Renal cortical epithelial cell (primary cell): ENCODE data around the gene AMH. TPM values are rescaled to one million over a fixed set of nuclear protein-coding genes. Genes with fewer than 3 reads are reported as not detected.
"Not testable (repeated sequence)": the region's sequence is repeated elsewhere in the genome, so short reads cannot be mapped to it uniquely, and the experiment has no call there.

Experiments used
- DNase-seq: peaks from one replicate; pipeline ENCODE4 v3.0.0-alpha.2; 2011; ENCODE audit warnings: low read depth
- total RNA-seq: library from RNA; depleted of rRNA; stranded (reverse); fragments of >200 nt; gene quantifications from 2 replicates; pipeline ENCODE4 v1.2.3, GENCODE V29; 2014

AMH gene
- total RNA-seq = 1.0 TPM in 1 of 2 replicates, not detected in the other

DNA sequence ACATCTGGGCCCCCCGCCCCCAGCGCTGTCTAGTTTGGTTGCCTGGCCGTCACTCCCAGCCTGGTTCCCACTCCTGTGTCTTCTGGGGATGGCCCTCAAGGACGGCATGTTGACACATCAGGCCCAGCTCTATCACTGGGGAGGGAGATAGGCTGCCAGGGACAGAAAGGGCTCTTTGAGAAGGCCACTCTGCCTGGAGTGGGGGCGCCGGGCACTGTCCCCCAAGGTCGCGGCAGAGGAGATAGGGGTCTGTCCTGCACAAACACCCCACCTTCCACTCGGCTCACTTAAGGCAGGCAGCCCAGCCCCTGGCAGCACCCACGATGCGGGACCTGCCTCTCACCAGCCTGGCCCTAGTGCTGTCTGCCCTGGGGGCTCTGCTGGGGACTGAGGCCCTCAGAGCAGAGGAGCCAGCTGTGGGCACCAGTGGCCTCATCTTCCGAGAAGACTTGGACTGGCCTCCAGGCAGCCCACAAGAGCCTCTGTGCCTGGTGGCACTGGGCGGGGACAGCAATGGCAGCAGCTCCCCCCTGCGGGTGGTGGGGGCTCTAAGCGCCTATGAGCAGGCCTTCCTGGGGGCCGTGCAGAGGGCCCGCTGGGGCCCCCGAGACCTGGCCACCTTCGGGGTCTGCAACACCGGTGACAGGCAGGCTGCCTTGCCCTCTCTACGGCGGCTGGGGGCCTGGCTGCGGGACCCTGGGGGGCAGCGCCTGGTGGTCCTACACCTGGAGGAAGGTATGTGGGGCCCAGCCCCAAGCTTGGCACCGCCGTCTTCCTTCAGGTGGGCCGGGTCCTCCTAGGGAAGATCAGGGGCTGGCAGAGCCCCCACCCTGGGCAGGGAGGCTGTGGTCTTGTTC, at the start of gene AMH:
TSS of gene AMH (plus strand) at position 314 of the 857 bp plus-strand sequence. CDS start at position 324, 10 bp downstream.
- DNase-seq = no peak

DNA sequence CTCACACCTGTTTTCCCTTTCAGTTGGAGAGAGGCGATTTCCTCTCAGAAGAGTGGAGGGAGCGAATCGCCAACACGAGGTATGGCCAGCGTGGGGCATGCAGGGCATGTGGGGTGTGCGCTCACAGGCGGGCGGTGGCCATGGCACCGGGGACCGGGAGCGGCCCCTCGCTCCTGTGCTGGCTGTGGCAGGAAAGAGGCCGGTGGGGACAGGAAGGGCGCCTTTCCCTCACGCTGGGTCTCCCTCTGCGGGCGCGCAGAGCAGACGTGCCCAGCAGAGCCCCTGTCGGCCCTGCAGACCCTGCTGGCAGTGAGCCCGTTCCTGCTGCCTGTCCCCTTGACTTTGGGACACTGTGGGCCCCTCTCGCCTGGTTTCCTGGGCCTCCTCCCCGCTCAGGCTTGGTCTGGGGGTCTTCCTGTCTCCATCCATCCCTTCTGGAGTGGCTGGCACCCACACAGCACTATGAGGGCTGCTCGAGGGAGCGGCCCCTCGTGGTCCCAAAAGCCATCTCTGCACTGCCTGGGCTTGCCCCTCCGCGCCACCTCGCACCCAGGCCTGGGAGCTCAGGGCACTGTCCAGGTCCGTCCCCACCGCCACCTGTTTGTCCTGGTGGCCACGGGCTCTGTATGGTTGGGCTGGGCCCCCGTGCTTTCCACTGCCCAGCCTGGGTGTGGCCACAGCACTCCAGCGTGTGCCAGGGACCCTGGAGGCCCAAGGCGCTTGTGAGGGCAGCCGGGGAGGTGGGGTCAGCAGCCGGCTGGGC, 49.1 kb upstream of the AMH start:
- no peak for DNase-seq

DNA sequence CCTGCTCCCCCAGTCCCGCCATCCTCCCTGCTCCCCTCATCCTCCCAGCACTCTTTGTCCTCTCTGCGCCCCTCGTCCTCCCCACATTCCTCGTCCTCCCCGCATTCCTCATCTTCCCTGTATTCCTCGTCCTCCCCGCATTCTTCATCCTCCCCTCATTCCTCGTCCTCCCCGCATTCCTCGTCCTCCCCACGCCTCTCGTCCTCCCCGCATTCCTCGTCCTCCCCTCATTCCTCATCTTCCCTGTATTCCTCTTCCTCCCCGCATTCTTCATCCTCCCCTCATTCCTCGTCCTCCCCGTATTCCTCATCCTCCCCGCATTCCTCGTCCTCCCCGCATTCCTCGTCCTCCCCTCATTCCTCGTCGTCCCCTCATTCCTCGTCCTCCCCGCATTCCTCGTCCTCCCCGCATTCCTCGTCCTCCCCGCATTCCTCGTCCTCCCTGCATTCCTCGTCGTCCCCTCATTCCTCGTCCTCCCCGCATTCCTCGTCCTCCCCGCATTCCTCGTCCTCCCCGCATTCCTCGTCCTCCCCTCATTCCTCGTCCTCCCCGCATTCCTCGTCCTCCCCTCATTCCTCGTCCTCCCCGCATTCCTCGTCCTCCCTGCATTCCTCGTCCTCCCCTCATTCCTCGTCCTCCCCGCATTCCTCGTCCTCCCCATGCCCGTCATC, 48.4 kb upstream of the AMH start:
- DNase-seq = not testable (repeated sequence)

DNA sequence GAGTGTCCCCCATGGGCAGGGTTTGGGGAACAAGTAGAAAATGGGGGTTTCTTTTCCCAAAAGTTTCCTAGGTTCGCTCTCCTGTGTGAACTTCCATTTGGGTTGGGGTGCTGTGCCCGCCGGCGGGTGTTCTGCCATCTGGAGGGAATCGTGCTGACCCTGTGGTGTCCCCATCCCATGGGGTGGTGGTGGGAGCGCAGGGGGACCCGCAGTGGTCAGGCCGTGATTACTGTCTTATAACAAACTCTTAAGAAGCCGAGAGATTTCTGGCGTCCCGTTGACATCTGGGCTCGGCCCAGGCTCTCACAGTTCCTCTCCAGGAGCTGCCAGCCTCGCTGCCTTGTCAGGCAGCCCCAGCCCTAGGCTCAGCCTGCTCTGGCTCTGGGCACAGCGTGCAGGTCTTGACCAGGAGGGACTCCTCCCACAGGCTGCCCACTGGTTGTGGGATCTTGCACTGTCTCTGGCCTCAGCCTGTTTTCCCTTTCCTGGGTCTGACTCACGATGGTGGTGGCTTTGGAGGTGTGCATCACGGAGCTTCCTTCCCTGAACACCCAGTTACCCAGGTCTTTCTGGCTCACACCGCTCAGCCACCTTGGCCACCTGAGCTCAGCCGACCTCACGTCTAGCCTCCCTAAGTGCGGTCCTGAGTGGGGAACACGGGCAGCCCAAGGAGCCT, 47.5 kb upstream of the AMH start:
- no peak for DNase-seq

DNA sequence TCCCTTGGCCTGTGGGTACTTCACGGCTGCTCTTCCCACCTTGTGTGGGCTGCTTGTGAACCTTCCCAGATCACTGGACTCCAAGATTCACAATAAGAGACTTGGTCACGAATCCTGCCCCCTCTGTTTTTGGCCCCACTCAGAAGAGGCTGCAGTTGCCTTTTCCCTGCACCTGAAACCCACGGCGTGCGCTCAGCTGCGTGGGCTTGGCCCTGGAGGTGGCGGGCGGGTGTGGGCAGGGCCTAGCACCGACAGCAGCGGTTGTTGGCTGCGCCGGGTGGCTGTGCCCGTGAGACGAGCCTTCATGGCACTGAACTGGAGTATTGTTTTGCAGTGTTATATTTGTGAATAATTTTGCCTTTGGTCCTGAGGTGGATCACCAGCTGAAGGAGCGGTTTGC, 46.8 kb upstream of the AMH start:
- no peak for DNase-seq

DNA sequence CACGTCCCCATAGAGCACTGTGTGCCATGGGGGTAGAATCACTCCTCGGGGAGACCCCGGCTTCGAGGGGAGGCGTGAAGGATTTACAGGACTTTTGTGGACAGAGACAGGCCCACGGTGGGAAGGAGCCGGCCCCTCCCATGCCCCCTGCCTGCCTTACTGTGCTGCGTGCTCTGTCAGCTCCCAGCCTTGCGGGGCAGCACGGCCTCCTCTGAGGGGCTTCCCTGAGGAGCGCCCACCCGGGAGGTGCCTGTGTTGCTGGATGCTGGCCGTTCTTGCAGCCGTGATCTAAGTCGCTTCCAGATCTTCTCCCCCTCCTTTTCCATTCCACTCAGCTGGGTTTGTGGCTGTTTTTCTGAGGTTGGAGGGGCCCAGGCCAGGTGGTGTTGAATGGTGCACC, 42.1 kb upstream of the AMH start:
- DNase-seq = no peak

DNA sequence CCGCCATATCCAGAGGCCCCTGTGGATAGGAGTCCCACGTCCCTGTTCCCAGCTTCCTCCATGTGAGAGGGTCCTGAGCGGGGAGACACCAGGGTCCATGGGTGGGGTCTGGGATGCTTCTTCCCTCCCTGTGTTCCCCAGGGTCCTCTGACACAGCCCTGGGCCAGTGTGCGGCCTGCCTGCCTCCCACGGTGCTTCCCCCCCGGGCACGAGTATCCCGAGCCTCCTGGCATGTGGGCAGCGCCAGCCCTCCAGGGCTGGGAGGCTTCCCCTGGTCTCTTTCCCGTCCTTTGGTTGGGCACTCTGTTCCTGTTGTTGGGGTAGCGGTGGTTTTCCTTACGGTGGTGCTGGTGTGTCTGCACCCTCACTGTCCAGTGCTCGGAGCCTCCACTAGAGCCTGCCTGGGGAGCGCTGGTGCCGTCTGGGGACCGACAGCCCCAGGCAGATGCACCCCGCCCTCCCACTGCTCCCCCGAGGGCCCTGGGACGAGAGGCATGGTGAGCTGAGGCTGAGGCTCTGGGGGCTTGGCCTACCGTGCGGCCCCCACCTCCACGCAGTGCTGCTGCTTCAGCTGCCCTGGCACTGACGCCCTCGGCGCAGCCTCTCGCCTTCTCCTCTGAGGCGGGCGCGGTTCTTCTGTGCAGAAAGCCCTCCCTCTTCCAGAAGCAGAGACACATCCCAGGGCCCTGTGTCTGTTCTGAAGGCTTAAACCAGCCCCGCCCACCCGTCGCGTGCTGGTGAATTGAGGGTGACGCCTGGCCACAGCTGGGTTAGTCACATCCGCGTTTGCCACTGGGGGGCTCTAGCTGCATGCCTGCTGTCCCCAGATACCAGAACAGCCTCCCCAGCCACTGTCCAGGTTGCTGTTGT, 40.9 kb upstream of the AMH start:
- DNase-seq = no peak

DNA sequence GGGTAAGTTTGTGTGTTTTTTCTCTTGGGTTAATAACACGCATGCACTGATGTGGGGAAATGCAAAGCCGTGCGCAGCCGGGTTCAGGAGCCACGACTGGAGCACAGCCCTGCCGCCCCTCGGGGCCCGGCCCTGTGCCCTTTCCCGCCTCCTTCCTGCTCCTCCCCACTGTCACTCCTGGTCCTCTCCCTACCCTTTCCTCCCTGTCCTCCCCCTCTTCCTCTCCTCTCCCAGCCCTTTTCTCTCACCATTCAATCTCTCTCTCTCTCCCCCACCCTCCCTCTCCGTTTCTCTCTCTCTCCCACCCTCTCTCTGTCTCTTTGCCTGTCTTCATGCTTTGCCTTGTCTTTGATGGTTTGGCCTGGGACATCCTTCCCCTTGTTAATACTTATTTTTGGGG, 40.1 kb upstream of the AMH start:
- no peak for DNase-seq

DNA sequence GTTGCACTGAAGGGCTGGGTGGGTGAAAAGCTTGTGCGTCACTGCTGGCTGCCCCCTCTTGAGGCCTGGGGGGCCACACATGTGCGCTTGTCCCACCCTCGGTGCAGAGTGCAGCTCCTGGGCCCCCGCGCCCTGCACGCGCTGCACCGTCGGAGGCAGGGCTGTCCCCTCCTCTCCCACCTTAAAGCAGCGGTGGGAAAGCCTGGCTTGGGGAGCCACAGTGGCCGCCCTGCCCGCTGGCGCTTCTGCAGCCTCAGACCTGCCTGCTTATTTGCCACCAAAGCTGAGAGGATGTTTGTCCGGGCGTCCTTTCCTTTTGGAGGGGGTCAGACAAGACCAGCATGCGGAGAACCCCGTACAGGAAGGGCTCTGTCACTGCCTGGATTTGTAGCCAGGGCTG, 39.7 kb upstream of the AMH start:
- no peak for DNase-seq

DNA sequence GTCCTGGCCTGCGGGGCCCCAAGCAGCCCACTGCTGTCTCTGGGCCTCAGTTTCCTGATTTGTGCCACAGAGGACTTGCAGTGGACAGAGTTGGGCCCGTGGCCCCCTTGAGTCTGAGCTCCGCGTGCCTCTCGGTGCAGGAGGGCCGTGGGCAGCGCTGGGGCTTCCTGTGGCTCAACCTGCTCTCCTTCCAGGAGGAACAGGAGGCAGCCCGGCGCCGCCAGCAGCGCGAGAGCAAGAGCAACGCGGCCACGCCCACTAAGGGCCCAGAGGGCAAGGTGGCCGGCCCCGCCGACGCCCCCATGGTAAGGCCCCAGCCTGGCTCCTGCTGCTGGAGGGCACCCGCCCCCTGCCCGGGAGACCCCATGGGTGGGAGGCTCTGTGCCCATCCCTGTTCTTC, 38.9 kb upstream of the AMH start:
- no peak for DNase-seq

DNA sequence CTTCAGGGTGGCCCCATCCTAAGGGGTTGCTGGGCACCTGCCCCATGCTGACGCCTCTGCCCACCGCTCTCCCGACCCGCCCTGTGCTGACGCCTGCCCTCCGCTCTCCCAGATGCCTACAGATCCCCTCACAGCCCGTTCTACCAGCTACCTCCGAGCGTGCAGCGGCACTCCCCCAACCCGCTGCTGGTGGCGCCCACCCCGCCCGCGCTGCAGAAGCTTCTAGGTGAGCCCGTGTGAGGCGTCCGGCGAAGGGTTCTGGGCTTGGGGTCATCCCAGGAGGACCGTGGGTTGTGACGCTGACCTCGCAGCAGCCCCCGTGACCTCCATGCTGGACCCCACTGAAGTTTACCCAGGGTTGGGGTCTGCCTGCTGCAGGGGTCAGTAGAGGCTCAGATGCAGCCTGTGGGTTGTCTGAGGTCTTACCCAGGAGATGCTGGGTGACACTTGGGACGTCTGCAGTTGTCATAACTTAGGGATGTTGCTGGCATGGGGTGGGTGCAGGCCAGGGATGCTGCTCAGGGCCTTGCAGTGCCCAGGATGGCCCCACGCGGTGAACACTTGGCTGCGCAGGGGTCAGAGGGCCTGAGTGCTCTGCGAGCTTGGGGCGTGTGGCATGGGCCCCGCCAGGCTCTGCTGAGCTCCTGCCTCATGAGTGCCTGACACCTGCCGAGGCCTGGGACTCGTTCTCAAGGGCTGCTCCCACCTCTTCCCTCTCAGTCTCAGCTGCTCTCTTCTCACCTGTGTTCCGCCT, 38.0 kb upstream of the AMH start:
- DNase-seq = no peak

DNA sequence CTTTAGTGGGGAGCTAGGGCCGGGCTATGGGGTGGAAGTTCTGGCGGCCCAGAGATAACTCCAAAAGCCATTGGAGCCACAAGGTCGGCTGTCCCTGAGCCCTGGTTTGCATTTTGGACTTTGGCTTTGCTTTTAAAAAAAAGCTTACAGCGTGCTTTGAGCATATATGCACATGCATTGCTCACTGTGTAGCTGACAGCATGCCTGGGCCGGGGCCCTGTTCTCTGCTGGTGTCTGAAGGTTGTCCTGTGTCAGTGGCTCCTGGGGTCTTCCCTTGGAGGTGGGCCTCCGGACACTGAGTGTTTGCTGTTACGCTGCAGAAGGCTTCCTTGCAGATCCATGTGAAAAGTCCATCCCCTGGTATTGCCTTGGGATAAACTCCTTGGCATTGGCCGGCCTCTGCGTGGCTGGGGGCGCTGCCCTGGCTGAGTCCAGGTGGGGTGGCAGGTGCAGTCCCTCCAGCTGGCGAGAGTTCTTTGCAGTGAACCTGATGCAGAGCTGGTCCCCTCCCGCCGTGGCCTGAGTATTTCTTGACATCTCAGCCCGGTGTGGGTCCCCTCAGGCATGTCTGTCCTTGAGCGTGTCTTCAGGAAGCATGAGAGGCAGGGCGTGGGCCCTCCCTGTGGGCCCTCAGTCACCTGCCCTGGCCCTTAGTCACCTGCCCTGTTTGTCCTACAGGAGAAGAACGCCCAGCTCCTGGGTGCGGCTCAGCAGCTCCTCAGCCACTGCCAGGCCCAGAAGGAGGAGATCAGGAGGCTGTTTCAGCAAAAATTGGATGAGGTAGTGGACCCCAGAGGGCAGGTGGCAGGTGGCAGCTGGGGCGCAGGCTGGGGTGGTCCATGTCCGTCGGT, 36.0 kb upstream of the AMH start:
- DNase-seq = no peak

DNA sequence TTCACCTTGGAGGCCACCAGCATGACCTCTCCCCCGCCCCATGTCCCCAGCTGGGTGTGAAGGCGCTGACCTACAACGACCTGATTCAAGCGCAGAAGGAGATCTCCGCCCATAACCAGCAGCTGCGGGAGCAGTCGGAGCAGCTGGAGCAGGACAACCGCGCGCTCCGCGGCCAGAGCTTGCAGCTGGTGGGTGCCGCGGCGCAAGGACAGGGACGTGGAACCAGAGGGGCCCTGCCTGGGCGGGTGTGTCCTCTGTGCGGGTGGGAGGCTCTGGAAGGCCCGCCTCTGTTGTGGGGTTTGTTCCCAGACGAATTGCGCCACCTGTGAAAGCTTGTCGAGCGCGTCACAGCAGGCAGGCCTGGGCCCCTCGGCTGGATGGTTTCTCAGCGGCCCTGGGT, 35.3 kb upstream of the AMH start:
- no peak for DNase-seq

DNA sequence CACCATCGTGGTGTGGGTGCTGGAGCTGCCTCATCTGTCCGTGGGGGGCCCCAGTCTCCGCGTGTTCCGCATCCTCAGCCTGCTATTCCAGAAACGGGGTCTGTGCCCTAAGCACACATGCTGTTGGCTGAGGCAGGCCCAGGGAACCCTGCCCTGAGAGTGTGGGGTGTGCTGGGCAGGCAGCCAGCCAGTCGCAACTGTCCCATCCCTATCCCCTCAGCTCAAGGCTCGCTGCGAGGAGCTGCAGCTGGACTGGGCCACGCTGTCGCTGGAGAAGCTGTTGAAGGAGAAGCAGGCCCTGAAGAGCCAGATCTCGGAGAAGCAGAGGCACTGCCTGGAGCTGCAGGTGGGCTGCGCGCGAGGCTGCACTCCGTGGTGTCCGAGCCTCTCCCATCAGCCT, 34.9 kb upstream of the AMH start:
- no peak for DNase-seq

DNA sequence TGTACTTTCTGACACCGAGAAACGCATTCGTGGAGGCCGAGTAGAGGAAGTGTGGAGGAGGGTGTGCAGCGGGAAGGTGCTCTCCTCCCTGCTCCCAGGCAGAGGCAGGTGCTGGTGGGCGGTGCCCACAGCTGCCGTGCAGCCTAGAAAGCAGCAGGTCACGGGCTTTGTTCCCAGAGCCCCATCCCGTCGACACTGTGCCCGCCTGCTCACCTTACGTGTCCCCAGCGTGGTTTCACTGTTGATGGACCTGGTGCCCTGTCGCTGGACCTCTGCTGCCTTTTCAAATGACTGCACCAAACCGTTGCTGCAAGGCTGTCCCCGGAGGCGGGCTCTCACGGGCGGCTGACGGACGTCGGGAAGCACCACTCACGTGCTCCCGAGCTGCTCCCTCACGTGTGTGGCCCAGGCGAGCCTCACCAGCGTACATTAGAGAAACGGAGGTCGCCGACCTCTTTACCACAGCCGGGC, 33.8 kb upstream of the AMH start:
- DNase-seq = no peak

DNA sequence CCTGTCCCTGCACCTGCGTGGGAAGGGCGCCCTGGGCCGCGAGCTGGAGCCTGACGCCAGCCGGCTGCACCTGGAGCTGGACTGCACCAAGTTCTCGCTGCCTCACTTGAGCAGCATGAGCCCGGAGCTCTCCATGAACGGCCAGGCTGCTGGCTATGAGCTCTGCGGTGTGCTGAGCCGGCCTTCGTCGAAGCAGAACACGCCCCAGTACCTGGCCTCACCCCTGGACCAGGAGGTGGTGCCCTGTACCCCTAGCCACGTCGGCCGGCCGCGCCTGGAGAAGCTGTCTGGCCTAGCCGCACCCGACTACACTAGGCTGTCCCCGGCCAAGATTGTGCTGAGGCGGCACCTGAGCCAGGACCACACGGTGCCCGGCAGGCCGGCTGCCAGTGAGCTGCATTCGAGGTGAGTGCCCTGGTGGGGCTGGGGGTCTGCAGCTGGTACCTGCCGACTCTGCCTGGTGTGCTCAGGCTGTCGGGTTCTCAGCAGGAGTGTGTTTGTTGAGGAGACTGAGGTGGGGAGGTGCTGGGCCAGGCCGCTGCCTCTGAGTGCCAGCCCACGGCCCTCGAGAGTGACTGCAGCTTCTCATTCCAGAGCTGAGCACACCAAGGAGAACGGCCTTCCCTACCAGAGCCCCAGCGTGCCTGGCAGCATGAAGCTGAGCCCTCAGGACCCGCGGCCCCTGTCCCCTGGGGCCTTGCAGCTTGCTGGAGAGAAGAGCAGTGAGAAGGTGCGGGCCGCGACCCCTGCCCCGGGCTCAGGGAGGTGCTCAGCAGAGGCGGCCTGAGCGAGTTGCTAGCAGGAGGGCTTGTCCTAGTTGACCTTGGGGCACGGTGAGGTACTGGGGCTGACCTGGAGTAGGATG, 32.5 kb upstream of the AMH start:
- DNase-seq = no peak

DNA sequence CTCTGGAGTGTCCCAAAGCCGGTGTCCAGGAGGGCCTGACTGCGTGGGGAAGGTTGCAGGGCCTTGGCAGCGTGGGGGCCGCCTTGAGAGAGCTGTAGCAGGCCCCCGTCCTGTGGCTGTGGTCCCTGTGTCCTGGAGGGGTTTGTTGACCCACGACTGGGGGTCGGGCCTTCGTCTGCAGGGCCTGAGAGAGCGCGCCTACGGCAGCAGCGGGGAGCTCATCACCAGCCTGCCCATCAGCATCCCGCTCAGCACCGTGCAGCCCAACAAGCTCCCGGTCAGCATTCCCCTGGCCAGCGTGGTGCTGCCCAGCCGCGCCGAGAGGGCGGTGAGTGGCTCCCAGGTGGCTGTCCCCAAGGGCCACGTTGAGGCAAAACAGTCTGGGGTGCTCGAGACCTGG, 31.5 kb upstream of the AMH start:
- DNase-seq = no peak

DNA sequence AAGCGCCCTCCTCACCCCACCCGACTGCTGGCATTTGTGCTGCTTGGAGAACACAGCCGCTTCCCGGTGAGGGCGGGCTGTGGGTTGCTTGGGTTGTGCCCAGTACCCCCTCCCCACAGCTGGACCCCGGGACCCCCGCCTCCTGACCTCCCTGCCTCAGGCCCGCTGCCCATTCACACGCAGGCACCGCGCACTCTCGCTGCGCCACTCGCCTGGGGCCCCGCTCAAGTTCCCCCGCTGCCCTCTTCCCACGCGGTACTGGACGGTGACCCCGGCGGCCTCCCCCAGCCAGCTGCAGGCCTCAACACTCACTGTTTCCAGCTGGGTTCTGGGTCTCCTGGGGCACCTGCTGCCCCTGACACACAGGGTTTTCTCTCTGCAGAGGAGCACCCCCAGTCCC, 29.4 kb upstream of the AMH start:
- DNase-seq = no peak
